Measurements from ENCODE around the gene IQSEC3. TPM values are rescaled to one million over a fixed set of nuclear protein-coding genes. Genes with fewer than 3 reads are reported as not detected.
"Not testable (repeated sequence)": the region's sequence is repeated elsewhere in the genome, so short reads cannot be mapped to it uniquely, and the experiment has no call there.

IQSEC3 gene
- total RNA-seq, 2 donors from 2014 or later: 3.2 to 3.6 TPM

DNA sequence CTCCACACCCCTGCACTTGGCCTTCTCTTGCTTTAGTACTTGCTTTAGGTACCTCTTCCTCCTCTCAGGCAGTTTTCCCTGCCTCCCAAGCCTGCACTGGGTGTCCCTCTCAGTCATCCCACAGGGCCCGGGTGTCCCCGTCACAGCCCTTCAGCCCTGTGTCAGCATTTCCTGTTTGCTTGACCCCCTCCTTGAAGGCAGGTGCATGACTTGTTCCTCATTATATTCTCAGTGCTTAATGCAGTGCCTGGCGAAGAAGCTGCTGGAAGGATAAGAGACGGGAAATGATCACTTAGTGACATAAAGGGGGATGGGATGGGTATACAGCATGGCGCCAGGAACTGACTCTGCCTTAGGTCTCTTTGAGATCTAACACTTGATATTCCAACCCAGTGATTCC lies 61.5 kb downstream of the IQSEC3 start:
- DNase-seq (ENCODE audit: low spot score): no peak
- intact Hi-C loops (cut with DNase I): no loop called here

GRCh38 chr12:129001-129400 lies 62.4 kb downstream of the IQSEC3 start:
- intact Hi-C loops (cut with DNase I): no loop called here
- no peak for DNase-seq (ENCODE audit: low spot score)

DNA sequence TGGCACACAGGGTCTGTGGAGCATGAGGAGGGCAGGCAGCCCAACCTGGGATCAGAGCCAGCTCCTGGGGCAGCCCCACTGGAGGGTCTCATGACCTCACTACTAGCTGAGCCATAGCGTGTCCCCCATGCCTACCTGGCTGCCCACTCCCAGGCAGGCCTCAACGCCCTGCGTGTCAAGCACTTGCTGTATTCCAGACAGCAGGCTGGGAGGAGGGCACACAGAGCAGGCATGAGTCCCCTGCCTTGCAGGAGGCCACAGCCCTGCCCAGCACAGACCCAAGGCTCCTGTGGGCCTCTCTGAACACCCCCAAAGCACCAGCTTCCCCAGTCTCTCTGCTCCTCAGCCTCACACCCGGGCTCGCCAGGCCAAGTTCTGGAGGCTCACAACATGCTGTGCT lies 64.0 kb downstream of the IQSEC3 start:
- intact Hi-C loops (cut with DNase I): no loop called here
- DNase-seq (ENCODE audit: low spot score): no peak

DNA sequence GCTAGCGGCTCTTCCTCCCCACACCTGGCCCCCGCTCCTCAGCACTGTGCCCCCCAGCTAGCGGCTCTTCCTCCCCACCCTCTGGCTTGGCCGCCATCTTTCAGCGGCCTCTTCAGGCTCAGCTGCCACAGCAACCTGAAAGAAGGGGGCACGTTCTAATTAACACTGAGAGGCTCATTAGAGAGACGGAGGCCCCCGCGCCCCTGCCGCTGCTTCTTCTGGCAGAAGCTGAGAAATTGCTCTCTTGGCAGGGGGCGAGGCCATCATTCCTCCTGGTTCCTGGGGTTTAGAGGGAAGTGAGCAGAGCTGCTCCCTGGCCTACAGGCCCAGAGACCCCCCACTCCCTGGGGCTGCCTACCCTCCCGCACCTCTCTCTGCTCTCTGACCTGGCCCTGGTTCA lies 64.4 kb downstream of the IQSEC3 start:
- no peak for DNase-seq (ENCODE audit: low spot score)

DNA sequence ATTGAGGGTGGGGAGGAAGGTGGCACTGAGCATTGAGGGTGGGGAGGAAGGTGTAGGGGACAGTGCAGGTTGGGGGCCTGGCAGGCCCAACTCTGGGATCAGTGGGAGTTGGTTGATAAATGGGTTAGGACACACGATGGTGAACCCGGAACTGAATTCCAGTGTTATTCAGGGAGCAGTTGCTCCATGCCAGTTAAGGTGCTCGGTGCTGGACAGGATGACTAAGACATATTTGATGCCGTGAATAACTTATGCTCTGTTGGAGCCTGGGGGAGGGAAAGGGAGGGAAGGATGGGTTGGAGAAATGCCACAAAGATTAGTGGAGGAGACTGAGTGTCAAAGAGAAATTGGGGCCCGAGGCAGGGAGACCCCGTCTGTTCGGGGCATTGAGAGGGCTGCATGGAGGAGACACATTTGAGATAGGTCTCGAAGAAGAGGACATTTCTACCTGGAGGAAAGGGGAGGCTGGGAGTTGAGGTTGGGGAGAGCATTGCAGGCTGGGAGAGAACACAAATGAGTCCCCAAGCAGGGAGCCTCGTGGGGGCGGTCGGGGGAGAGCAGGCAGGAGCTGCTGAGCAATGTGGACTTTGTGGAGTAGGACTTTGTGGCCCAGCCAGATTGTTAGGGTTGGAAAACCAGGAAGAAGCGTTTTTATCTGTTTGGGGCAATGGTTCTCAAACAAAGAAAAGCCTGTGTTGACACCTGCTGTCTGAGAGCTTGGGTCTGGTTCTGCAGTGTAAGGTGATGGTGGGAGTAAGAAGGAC lies 65.3 kb downstream of the IQSEC3 start:
- intact Hi-C loops (cut with DNase I): no loop called here

More for the DNA sequence above, 64.4 kb downstream of the IQSEC3 start:
- intact Hi-C loops (cut with DNase I): no loop called here

DNA sequence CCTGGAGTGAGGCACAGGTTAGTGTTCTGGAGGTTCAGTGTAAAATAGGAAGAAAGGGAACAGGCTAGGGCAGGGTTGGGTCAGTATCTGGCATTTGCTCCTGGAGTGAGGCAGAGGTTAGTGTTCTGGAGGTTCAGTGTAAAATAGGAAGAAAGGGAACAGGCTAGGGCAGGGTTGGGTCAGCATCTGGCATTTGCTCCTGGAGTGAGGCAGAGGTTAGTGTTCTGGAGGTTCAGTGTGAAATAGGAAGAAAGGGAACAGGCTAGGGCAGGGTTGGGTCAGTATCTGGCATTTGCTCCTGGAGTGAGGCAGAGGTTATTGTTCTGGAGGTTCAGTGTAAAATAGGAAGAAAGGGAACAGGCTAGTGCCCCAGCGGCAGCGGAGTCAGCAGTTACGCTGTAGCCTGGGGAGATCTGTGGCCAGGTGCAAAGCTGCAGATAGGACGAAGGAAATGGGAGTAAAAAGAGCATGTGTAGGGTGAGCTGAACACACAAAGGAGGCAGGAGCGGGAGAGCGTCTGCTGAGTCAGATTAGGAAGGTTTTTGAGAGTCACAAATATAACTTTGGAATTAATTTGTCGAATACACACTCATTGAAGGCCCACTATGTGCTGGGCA lies 67.2 kb downstream of the IQSEC3 start:
- intact Hi-C loops (cut with DNase I); DNase-seq (ENCODE audit: low spot score): not testable (repeated sequence)

More for the DNA sequence above, 65.3 kb downstream of the IQSEC3 start:
- no peak for DNase-seq (ENCODE audit: low spot score)

GRCh38 chr12:135138-135537 lies 68.6 kb downstream of the IQSEC3 start:
- intact Hi-C loops (cut with DNase I): no loop called here
- no peak for DNase-seq (ENCODE audit: low spot score)

GRCh38 chr12:138171-138897 lies 71.8 kb downstream of the IQSEC3 start:
- intact Hi-C loops (cut with DNase I): no loop called here
- DNase-seq (ENCODE audit: low spot score): no peak

GRCh38 chr12:138898-139534 lies 72.4 kb downstream of the IQSEC3 start:
- DNase-seq (ENCODE audit: low spot score): no peak
- intact Hi-C loops (cut with DNase I): no loop called here

GRCh38 chr12:139585-139984 lies 73.0 kb downstream of the IQSEC3 start:
- intact Hi-C loops (cut with DNase I): no loop called here
- DNase-seq (ENCODE audit: low spot score): no peak

GRCh38 chr12:140162-140561 lies 73.6 kb downstream of the IQSEC3 start:
- intact Hi-C loops (cut with DNase I): no loop called here
- DNase-seq (ENCODE audit: low spot score): no peak

DNA sequence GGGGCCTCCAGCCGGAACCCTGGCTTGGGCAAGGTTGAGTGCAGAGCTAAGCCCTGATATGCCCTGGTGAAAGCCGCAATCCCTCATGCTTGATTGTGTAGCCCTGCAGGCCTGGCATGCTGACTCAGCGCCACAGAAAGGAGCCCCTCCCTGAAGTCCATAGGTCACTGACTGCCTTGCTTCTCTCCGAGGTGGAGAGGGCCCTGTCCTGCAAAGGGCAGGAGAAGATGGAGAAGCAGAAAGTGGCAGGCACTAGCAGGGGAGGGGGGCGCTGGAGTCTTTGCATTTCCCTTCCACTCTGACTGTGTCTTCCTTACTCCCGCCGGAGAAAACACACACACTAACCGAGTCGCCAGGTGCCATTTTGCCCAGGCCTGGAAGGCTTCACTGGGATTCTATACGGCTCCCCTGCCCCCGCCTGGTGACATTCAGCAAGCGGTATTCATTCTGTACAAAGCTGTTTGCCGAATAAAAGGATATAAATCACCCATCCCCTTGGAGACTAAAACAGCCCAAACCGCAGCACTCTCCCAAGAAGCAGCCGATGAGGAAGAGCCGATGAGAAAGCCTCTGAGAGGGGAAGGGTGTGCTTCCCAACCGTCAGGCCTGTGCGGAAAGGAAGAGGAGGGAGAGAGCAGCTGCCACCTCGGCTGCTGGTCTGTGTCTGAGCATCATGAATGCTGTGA lies 77.5 kb downstream of the IQSEC3 start:
- no peak for DNase-seq (ENCODE audit: low spot score)
- intact Hi-C loops (cut with DNase I): no loop called here

GRCh38 chr12:144650-145284 lies 78.2 kb downstream of the IQSEC3 start:
- DNase-seq (ENCODE audit: low spot score): no peak
- intact Hi-C loops (cut with DNase I): no loop called here

GRCh38 chr12:145369-145960 lies 78.9 kb downstream of the IQSEC3 start:
- intact Hi-C loops (cut with DNase I): no loop called here
- DNase-seq (ENCODE audit: low spot score): no peak

DNA sequence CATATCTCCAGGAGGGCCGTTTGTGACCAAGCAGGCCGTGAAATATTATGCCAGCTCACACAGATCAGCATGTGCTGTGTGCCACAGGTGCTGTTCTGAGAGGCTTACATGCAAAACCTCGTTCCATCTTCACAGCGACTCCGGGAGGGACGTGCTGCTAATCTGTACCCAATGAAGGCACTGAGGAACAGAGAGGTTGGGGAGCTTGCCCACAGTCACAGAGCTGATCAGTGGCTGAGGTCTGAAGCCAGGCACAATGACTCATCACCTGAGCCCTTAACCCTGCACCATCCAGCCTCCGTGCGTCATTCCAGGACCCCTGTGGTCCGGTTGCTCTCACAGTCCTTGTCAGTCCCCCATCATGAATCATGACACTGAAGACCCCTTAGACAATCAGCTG lies 80.7 kb downstream of the IQSEC3 start:
- intact Hi-C loops (cut with DNase I): no loop called here

GRCh38 chr12:148676-149416 lies 82.3 kb downstream of the IQSEC3 start:
- intact Hi-C loops (cut with DNase I): no loop called here
- no peak for DNase-seq (ENCODE audit: low spot score)

More for the DNA sequence above, 80.7 kb downstream of the IQSEC3 start:
- no peak for DNase-seq (ENCODE audit: low spot score)

- DNase-seq (ENCODE audit: low spot score): no peak
- intact Hi-C loops (cut with DNase I): no loop called here
Observed at GRCh38 chr12:151579-151978, 85.0 kb downstream of the IQSEC3 start.

DNA sequence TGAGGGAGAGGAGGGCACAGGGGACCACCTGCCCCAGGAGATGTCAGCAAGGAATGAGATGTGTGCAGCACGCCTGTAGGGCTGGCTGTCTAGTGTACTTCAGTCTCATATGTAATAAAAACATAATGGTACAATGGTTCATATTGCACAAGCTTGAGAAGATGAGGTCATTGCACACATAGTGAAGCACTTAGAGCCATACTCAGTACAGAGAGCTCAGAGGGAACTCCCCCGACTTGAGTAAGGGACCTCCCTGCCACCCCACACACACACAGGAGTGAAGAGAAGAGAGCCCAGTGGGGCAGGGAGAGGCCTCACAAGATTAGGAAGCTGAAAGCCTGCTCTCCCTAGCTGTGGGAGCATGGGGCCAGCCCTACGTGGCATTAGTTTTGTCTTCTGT lies 85.9 kb downstream of the IQSEC3 start:
- DNase-seq (ENCODE audit: low spot score): no peak
- intact Hi-C loops (cut with DNase I): no loop called here

Data from posterior vena cava (tissue), 2 donors.